ENCODE results near the gene CYTL1. TPM values are rescaled to one million over a fixed set of nuclear protein-coding genes. Genes with fewer than 3 reads are reported as not detected.
"Not testable (repeated sequence)": the region's sequence is repeated elsewhere in the genome, so short reads cannot be mapped to it uniquely, and the experiment has no call there.

CYTL1 gene
- polyA plus RNA-seq (2013, experiment 1 of 2; ENCODE audit: insufficient read length): 1.6 TPM
- polyA plus RNA-seq (2013, experiment 2 of 2; ENCODE audit: insufficient read length): 1.5 TPM

GRCh38 chr4:5019274-5019673 lies at the start of gene CYTL1:
Gene CYTL1 (minus strand): TSS chr4:5019458. CDS start chr4:5019445, 13 bp downstream.
- no peak for DNase-seq

GRCh38 chr4:5067908-5068307 lies 48.6 kb upstream of the CYTL1 start:
- no peak for DNase-seq

GRCh38 chr4:5066968-5067367 lies 47.7 kb upstream of the CYTL1 start:
- not testable (repeated sequence) for DNase-seq

- no peak for DNase-seq
Observed at GRCh38 chr4:5066101-5066500, 46.8 kb upstream of the CYTL1 start.

GRCh38 chr4:5055411-5055810 lies 36.2 kb upstream of the CYTL1 start:
- DNase-seq: no peak

GRCh38 chr4:5054532-5054931 lies 35.3 kb upstream of the CYTL1 start:
- no peak for DNase-seq

- no peak for DNase-seq
Observed at GRCh38 chr4:5052726-5053425, 33.6 kb upstream of the CYTL1 start.

GRCh38 chr4:5052204-5052702 lies 33.0 kb upstream of the CYTL1 start:
- DNase-seq: peak; percentile 44

- DNase-seq: peak; percentile 88
Observed at GRCh38 chr4:5051278-5052203, 32.3 kb upstream of the CYTL1 start, which contains the start of gene STK32B. Gene STK32B (plus strand): TSS chr4:5051480.

GRCh38 chr4:5050520-5051277 lies 31.4 kb upstream of the CYTL1 start:
- peak; percentile 87 for DNase-seq

GRCh38 chr4:5048721-5049120 lies 29.5 kb upstream of the CYTL1 start:
- no peak for DNase-seq

GRCh38 chr4:5045097-5045496 lies 25.8 kb upstream of the CYTL1 start:
- DNase-seq: peak; percentile 51

GRCh38 chr4:5044341-5044740 lies 25.1 kb upstream of the CYTL1 start:
- DNase-seq: no peak

- no peak for DNase-seq
Observed at GRCh38 chr4:5043579-5043978, 24.3 kb upstream of the CYTL1 start.

GRCh38 chr4:5041699-5042098 lies 22.4 kb upstream of the CYTL1 start:
- no peak for DNase-seq

GRCh38 chr4:5040856-5041620 lies 21.8 kb upstream of the CYTL1 start:
- no peak for DNase-seq

- no peak for DNase-seq
Observed at GRCh38 chr4:5039800-5040199, 20.5 kb upstream of the CYTL1 start.

GRCh38 chr4:5037553-5038551 lies 18.6 kb upstream of the CYTL1 start:
- peak; percentile 95 for DNase-seq

- peak; percentile 77 for DNase-seq
Observed at GRCh38 chr4:5036239-5036638, 17.0 kb upstream of the CYTL1 start.

- DNase-seq: no peak
Observed at GRCh38 chr4:5034206-5034605, 14.9 kb upstream of the CYTL1 start.
